GM08714 (cell line): ENCODE measurements around the gene TFF1.

Source experiments
- H3K4me3 ChIP-seq: fragments of 200-500 bp; sonication (Bioruptor generic); 2 replicates; pipeline ENCODE4 v1.5.1; 2014; ENCODE audit warnings: mild to moderate bottlenecking, low read length, inconsistent platforms
- ZNF274 ChIP-seq: IDR thresholded peaks from 2 replicates; pipeline ENCODE4 v1.6.1; 2012; ENCODE audit warnings: mild to moderate bottlenecking, low read depth, low read length

TFF1 gene

DNA sequence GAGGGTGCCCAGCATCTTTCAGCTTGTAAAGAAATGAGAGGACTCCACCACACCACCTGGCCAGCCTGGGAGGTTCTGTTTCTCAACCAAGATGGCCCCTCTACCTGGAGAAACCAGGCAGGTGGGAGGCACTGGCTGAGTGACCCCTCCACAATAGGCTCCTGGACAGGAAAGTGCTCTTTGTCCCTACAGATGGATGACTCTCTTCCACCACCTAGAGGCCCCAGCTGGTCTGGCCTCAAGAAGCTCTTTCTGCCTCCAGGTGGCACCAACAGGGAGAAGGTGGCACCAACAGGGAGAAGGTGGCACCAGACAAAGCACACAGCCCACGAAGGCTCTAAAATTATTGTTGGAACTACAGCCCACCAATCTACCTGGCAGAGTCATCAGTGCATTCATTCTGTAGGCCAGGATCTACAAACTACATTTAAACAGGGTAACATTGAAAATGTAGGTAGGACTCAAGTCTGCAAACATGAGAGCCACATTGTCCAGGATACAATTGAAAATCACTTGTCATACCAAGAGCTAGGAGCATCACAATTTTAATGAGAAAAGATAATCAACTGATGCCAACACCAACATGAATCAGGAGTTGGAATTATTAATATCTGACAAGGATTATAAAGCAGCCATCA, 15.1 kb upstream of the TFF1 start:
- H3K4me3 ChIP-seq: no peak overlapping the region
- TF ChIP-seq ZNF274: no peak

DNA sequence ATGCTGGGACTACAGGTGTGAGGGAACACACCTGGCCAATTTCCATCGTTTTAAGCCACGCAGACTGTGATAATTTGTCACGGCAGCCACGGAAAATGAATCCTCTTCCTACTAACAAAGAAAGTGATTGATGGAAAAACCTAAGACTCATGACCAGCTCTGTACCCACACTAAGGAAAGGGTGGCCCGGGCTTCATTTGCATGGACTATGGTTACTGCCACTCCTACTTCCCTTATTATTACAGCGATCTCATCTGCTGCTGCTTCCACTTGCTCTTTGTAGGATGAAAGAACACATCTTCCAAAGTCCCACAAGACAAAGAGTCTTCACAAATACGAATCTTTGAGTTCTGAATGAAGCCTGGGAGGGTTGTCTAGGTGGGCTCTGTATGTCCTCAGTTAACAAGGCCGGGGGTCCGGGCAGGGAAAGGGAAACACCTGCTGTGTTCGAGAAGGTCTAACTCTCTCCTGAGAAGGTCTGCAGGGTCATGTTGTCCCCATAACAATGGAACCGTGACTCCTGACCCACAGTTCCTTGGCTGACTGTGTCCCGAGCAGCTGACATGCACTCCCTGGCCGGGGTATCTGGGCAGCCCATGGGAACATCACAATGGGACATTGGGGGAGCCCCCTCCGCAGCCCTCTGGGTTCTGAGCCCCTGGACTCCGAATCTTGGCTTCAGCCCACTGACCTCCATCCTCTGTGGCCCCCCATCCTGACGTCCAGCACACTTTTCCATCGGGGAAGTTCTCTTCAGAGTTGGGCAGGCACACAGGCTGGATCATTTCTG, 13.3 kb upstream of the TFF1 start:
- no peak overlapping the region for H3K4me3 ChIP-seq
- TF ChIP-seq ZNF274: no peak

DNA sequence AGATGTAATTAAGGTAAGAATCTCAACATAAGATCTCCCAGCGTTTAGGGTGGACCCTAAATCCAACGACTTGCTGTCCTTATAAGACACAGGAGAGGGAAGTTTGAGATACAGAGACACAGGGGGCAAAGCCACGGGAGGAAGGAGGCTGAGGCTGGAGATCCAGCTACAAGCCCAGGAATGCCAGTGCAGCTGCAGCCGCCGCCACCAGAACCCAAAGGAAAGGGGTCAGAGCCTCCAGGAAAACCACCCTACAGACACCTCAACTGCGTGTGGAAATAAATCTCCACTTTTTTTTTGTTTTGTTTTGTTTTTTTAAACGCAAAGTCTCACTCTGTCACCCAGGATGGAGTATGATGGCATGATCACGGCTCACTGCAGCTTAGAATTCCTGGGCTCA, 12.1 kb upstream of the TFF1 start:
- no peak overlapping the region for H3K4me3 ChIP-seq
- no peak for TF ChIP-seq ZNF274

DNA sequence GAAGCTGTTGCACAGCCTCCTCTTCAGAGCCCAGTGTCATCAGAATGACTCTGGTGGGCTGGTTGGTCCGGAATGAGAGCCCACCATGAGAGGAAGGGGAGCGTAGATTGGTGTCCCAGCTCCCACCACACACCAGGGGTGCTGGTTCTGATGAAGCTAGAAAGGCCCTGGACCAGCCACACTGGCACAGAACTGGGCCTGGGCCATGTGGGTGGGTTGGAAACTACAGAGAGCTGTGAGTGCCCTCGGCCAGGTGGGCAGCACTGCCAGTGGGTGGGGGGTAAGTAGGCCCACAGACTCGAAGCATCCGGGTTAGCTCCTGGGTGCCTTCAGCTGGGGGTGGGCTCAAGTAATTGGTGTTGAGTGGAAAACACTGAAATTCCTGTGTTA, 11.6 kb upstream of the TFF1 start:
- no peak for TF ChIP-seq ZNF274
- H3K4me3 ChIP-seq: no peak overlapping the region

DNA sequence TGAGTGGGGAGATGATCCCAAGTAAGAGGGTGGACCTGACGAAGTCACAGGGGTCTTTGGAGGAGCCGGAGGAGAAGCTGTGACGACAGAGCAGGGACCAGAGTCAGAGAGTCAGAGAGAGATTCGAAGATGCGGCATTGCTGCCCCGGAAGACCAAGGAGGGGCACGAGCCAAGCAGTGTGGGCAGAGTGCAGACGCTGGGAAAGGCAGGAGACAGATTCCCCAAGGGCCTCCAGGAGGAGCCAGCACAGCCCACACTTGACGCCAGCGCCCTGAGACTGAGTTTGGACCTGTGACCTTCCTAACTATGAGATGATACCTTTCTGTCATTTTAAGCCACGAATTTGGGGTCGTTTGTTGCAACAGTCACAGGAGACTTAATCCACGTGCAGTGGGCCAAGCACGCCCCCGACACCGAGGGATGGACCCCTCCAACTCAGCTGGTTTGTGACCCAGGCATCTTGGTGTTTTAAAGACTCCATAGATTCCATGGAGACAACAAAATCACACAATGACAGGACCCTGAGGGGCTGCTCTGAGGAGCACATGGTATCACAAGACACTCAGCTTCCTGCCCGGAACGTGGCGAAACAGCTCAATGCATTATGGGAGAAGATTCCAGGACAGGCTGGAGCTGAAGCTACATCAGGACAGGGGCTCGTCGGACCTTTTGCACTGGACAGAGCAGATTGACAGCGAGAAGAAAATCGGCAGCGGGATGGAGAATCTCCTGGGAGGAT, 11.0 kb upstream of the TFF1 start:
- TF ChIP-seq ZNF274: no peak
- no peak overlapping the region for H3K4me3 ChIP-seq

DNA sequence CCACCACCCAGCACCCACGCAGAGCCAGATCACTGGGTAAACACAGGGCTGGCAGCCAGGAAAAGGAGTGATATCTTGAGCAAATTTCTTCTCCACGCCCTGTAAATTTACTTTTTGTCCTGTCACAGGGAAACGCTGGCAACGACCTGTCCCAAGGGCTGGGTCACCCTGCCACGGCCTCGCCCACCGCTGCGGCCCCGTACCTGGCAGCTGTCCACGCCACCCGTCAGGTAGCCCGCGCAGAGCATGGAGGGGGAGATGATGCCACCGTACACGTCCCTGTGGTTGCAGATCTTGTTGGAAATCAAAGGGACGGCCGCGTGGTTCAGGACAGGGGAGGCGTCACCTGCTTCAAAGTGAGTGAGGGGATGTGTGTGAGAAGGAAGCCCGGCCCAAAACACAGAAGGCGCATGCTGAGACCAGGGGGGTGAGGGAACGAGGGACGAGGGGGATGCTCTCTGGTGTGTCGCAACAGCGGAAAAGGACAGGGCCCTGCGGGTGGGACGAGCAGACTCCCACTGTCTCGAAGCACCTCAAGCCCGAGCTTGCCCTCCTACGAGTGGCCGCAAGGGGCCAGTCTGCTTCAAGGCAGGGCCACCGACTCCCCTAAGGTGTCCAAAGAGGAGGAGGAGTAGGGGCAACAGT, 10.1 kb upstream of the TFF1 start:
- H3K4me3 ChIP-seq: no peak overlapping the region
- no peak for TF ChIP-seq ZNF274

DNA sequence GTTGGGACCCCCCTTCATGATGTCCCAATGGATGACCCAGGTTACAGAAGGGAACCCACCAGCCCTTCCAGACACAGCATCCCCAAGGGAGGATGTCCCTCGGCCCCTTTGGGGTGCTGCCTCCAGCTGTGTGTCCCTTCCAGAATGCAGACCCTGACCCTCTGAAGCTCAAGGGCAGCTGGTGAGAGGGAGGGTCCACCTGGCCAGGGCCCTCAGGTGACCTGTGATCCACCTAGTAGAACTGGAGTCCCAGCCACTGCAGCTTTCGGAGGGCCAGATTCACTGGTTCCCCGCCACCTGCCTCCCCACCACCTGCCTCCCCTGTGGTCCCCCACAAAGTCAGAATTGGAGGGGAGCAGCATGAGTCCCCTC, 9.6 kb upstream of the TFF1 start:
- no peak overlapping the region for H3K4me3 ChIP-seq
- TF ChIP-seq ZNF274: no peak

DNA sequence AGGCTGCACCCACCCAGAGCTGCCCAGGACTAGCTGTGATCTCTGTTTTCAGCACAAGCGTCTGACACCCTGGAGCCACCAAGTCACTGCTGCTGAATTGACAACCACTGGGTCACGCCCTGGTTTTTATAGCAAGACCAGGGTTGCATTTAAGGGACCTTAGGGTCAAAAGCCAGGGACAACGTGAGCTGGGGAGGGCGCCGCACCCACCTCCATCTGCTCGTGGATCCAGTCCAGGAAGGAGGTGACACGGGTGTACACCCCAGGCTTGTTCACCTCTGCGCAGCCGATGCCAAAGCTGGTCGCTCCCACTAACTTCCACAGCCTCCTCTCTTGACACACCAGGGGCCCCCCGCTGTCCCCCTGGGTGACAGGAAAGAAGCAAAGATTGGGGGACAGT, 9.2 kb upstream of the TFF1 start:
- H3K4me3 ChIP-seq: no peak overlapping the region
- TF ChIP-seq ZNF274: no peak

DNA sequence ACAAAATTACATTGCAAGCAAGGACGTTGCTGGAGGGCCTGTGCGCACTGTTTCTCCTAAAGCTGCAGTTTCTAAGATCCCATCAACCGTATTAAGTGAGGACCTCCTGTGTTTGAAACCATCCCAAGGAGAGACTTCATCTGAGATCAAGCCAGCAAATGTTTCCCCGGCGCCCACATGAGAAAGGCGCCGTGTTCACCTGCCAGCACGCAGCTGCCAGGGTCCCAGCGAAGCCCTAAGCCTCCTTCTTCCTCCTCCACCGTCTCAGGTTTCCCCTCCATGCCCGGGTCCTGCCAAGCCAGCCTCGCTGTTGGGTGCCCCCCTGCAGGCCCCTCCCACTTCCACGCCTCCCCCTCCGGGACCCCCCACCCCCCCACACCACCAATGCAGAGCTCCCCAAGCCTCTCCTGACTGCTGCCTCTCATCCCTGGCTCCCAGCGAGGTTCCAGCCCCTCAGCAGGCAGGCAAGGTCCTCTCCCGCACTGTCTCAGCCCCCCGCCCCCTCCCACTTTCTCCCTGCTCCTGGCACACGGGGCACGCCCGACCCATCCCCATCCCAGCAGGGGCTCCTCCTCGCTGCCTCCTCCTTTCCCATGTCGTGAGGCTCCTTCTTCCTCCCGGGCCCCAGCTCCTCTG, 8.6 kb upstream of the TFF1 start:
- H3K4me3 ChIP-seq: no peak overlapping the region
- TF ChIP-seq ZNF274: no peak

DNA sequence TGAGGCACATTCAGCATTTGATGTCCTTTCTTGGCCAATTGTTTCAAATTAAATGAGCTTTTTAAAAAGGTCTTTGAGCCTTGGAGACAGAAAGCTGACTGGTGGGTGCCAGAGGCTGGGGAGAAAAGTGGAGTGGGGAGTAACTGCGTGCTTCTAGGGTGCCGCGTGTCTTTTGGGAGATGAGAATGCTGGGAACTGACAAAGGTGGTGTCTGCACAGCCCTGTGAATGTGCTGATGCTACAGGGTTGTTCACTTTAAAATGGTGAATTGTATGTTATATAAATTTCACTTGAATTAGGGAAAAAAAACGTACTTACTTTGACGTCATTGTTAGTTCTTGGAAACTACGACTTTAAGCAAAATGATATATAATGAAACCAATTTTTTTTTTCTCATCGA, 8.1 kb upstream of the TFF1 start:
- TF ChIP-seq ZNF274: no peak
- no peak overlapping the region for H3K4me3 ChIP-seq

DNA sequence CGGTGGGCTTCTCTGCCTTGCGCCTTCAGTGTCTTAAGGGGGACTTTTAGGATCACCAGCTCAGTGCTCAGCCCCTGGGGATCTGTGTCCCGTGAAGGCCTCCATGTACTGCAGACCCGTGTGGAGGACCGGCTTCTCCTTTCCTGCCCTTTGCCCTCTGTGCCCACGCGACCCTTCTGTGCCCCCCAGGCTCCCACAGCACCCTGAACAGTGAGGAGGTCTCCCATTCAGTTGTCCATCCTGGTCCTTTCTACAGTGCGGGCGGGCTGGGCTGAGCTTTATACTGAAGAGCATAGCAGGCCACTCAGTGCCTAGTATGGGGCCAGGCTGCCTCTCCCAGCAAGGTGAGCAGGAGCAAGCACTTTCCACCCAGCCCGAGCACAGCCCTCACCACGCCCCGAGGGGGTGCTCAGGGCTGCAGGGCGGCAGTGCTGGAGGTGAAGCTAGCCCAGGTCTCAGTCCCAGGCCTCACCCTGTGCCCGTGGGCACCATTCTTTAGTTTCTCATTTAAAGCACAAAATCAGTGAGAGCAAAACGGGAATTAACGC, 7.6 kb upstream of the TFF1 start:
- no peak overlapping the region for H3K4me3 ChIP-seq
- no peak for TF ChIP-seq ZNF274

DNA sequence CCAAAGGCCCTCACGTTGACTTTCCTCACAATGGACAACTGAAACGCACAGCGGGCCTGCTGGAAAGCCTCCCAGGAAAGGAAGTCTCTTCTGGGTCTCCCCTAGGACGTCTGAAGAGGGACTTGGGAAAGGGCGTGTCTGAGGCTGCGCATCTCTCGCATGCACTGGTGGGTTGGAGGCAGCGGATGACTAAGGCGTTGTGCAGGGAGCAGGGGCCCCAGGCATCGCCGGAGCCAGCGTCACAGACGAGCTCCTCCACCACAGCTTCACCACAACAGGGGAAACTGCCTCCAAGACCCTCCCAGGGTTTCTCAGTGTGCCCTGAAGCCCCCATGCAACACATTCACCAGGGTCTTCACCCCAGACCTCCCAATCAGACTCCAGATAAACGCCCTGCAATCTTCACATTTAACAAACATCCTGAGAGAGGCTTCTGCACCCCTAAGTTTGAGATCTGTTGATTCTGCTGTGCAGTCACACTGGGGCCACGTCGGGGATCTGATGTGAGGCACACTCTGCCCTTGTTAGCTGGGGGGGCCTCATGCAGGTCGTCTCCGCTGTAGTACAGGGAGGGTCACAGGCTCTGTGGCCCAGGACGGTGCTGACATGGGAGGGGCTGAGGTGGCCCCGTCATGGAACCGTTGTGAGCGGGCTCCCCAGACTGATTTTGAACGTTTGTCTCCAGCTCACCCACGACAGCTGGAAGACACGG, 7.0 kb upstream of the TFF1 start:
- no peak overlapping the region for H3K4me3 ChIP-seq
- no peak for TF ChIP-seq ZNF274

DNA sequence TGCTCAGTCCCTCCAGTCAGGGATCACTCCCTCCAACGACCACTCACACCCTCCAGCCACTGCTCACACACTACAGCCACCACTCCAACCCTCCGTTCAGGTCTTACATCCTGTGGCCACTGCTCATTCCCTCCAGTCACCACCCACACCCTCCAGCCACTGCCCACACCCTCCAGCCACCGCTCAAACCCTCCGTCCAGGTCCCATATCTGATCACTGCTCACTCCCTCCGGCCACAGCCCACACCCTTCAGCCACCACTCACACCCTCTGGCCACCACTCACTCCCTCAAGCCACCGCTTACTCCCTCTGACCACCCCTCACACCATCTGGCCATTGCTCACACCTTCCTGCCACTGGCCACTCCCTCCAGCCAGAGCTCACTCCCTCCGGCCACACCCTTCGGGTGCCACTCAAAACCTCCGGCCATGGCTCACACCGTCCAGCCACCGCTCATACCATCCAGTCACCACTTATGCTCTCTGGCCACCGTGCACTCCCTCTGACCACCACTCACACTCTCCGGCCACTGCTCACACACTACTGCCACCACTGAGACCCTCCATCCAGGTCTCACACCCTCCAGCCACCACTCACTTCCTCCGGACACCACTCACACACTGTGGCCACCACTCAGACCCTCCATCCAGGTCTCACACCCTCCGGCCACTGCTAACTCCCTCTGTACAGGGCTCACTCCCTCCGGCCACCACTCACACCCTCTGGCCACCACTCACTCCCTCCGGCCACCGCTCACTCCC, 4.7 kb upstream of the TFF1 start:
- H3K4me3 ChIP-seq: no peak overlapping the region

DNA sequence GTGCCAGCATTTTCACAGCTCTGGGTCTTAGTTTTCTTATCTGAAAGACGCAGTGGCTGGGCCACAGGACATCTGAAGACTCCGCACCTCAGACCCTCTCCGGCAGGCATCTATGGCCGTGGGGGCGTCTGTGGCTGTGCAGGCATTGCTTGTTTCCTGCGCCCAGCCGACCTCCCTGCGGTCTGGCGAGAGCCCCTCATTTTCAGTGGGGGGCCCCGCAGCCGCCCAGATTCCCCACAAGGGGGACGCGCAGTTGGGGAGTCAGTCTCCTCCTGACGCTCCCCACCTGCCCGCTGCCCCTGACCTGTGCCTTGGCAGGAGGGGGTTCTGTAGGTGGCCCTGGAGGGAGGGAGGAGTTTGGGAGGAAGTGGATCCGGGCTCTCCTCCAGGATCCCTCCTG, 3.5 kb upstream of the TFF1 start:
- no peak overlapping the region for H3K4me3 ChIP-seq
- no peak for TF ChIP-seq ZNF274

More for the DNA sequence above, 4.7 kb upstream of the TFF1 start:
- TF ChIP-seq ZNF274: no peak
